Loucy (cell line): ENCODE measurements around the gene GRM2.

Source experiments
- H2AFZ ChIP-seq: fragments of 200-600 bp; sonication (generic); 2 replicates; pipeline ENCODE4 v1.6.0; 2016; ENCODE audit warnings: antibody characterized with exemption, mild to moderate bottlenecking, low read length, moderate library complexity
- H3F3A ChIP-seq: fragments of 200-600 bp; 2 replicates; pipeline ENCODE4 v1.6.0; 2016; ENCODE audit warnings: antibody characterized with exemption, low read depth, mild to moderate bottlenecking
- H3K27me3 ChIP-seq: fragments of 200-600 bp; sonication (generic); 2 replicates; pipeline ENCODE4 v1.6.1; 2014; ENCODE audit warnings: low read length, mild to moderate bottlenecking; ENCODE audit not compliant: insufficient read depth, poor library complexity, severe bottlenecking
- H3K36me3 ChIP-seq: fragments of 200-600 bp; sonication (generic); 2 replicates; pipeline ENCODE4 v1.6.1; 2016; ENCODE audit warnings: low read length; ENCODE audit not compliant: insufficient read depth
- H3K4me1 ChIP-seq: fragments of 200-600 bp; sonication (generic); 2 replicates; pipeline ENCODE4 v1.5.1; 2014; ENCODE audit warnings: low read length, mild to moderate bottlenecking; ENCODE audit not compliant: insufficient read depth, poor library complexity, severe bottlenecking
- H3K4me2 ChIP-seq: fragments of 200-600 bp; sonication (generic); 2 replicates; pipeline ENCODE4 v1.6.0; 2014; ENCODE audit warnings: antibody characterized with exemption, low read length, low read depth, mild to moderate bottlenecking; ENCODE audit not compliant: poor library complexity, severe bottlenecking
- H3K4me3 ChIP-seq: fragments of 200-600 bp; sonication (generic); 2 replicates; pipeline ENCODE4 v1.5.1; 2014; ENCODE audit warnings: low read length, mild to moderate bottlenecking, mixed read lengths; ENCODE audit not compliant: poor library complexity, severe bottlenecking
- H3K79me2 ChIP-seq: fragments of 200-600 bp; sonication (generic); 2 replicates; pipeline ENCODE4 v1.6.1; 2014; ENCODE audit warnings: low read length; ENCODE audit not compliant: insufficient read depth
- H3K9ac ChIP-seq: fragments of 200-600 bp; sonication (generic); 2 replicates; pipeline ENCODE4 v1.6.0; 2014; ENCODE audit warnings: mild to moderate bottlenecking, low read depth, low read length, moderate library complexity; ENCODE audit not compliant: poor library complexity, severe bottlenecking
- H3K9me2 ChIP-seq: fragments of 200-600 bp; sonication (generic); replicated peaks from 2 replicates; pipeline ENCODE4 v1.6.1; 2016; ENCODE audit warnings: low read depth, low read length, mixed read lengths
- H3K9me3 ChIP-seq: fragments of 200-600 bp; sonication (generic); 2 replicates; pipeline ENCODE4 v1.6.1; 2014; ENCODE audit warnings: mild to moderate bottlenecking, antibody characterized with exemption, low read length, low read depth; ENCODE audit not compliant: insufficient read depth
- H4K20me1 ChIP-seq: fragments of 200-600 bp; sonication (generic); 2 replicates; pipeline ENCODE4 v1.6.0; 2014; ENCODE audit warnings: antibody characterized with exemption, low read length, mild to moderate bottlenecking; ENCODE audit not compliant: insufficient read depth, poor library complexity, severe bottlenecking
- EZH2phosphoT487 ChIP-seq: fragments of 200-600 bp; IDR thresholded peaks from 2 replicates; pipeline ENCODE4 v1.6.1; 2018; ENCODE audit warnings: antibody characterized with exemption, mild to moderate bottlenecking, moderate library complexity, borderline replicate concordance
- TF ChIP-seq, protein P1 (sequence below): fragments of 200-600 bp; sonication (generic); conservative IDR thresholded peaks from 2 replicates; pipeline ENCODE4 v1.5.1; 2014; ENCODE audit warnings: mild to moderate bottlenecking, antibody characterized with exemption, low read length

Gene GRM2

DNA sequence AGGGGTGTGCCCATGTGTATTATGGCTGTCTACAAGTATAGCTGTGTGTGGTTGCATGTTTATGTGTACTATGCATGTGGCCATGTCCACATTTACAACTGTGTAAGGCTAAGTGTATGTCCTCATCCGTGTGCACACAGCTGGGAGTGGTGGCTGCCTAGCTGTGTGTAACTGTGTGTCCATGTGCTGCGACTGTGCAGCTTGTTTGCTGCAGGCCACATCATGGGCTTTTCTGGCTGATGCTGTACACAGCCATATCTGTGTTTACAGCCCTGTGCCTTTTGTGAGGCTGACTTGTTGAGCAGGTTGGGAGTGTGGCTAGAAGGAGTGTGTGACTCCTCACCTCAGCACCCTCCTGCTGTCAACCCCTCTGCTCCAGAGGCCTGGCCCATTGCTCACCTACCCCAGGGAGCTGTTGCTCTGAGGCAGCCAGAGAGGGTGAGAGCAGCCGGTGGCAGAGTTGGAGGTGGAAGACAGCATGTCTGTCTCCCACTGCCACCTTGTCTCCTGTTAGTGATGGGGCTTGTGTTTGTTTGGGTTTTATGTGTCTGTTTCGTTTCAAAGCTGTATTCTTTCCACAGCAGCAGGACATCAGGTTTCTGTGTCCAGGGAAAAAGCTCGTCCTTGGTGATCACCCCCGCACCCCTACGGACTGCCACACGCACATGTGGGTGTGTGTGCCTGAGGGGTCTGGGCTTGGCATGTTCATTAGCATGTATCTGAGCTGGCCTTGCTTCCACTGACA is 1.4 kb upstream of the GRM2 start:
- no peak for TF ChIP-seq EZH2phosphoT487
- TF ChIP-seq, protein P1, sequence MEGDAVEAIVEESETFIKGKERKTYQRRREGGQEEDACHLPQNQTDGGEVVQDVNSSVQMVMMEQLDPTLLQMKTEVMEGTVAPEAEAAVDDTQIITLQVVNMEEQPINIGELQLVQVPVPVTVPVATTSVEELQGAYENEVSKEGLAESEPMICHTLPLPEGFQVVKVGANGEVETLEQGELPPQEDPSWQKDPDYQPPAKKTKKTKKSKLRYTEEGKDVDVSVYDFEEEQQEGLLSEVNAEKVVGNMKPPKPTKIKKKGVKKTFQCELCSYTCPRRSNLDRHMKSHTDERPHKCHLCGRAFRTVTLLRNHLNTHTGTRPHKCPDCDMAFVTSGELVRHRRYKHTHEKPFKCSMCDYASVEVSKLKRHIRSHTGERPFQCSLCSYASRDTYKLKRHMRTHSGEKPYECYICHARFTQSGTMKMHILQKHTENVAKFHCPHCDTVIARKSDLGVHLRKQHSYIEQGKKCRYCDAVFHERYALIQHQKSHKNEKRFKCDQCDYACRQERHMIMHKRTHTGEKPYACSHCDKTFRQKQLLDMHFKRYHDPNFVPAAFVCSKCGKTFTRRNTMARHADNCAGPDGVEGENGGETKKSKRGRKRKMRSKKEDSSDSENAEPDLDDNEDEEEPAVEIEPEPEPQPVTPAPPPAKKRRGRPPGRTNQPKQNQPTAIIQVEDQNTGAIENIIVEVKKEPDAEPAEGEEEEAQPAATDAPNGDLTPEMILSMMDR: no peak
- Histone ChIP-seq H3K36me3 (peaks cover 44% of the 10 kb centered on the region; the same call in 1 of the 2 replicates), H2AFZ (no peak overlapping the region), H3F3A (no peaks in the 10 kb centered on the region), H3K27me3 (no peaks in the 10 kb centered on the region), H3K9me3 (no peaks in the 10 kb centered on the region), H4K20me1 (no peaks in the 10 kb centered on the region), H3K4me2 (no peak overlapping the region), H3K4me1 (no peaks in the 10 kb centered on the region), H3K79me2 (no peaks in the 10 kb centered on the region), H3K4me3 (no peak overlapping the region), H3K9me2 (no peaks in the 10 kb centered on the region), H3K9ac (no peak overlapping the region)

DNA sequence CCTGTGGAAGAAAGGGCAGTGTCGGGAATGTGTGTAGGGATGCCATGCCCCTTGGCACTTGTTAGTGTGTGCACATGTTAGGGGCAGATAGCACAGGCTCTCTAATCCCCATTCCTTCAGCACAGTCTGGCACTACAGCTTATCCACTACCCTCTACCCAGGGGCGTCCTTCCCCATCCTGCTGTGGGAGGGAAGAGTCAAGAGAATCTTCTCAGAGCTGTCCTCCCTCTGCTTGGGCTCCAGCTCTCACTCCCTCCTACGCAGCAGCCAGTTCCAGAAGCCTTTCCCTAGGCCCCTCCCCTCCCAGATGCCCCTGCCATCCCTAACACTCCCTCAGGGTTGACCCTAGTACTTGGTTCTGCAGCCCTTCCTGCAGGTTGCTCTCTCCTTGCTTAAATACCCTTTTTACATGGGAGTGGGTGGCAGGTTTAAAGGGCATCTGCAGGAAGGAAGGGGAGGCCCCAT is 815 bp upstream of the GRM2 start:
- no peak overlapping the region for H2AFZ ChIP-seq
- H3K9ac ChIP-seq: no peak overlapping the region
- no peaks in the 10 kb centered on the region for H3K9me3 ChIP-seq
- TF ChIP-seq, protein P1: no peak
- no peak for TF ChIP-seq EZH2phosphoT487
- no peaks in the 10 kb centered on the region for H3K4me1 ChIP-seq
- H3K4me3 ChIP-seq: no peak overlapping the region
- H4K20me1 ChIP-seq: no peaks in the 10 kb centered on the region
- no peaks in the 10 kb centered on the region for H3F3A ChIP-seq
- no peaks in the 10 kb centered on the region for H3K27me3 ChIP-seq
- no peaks in the 10 kb centered on the region for H3K79me2 ChIP-seq
- peaks cover 38% of the 10 kb centered on the region; the same call in 1 of the 2 replicates for H3K36me3 ChIP-seq
- H3K4me2 ChIP-seq: no peak overlapping the region
- no peaks in the 10 kb centered on the region for H3K9me2 ChIP-seq

DNA sequence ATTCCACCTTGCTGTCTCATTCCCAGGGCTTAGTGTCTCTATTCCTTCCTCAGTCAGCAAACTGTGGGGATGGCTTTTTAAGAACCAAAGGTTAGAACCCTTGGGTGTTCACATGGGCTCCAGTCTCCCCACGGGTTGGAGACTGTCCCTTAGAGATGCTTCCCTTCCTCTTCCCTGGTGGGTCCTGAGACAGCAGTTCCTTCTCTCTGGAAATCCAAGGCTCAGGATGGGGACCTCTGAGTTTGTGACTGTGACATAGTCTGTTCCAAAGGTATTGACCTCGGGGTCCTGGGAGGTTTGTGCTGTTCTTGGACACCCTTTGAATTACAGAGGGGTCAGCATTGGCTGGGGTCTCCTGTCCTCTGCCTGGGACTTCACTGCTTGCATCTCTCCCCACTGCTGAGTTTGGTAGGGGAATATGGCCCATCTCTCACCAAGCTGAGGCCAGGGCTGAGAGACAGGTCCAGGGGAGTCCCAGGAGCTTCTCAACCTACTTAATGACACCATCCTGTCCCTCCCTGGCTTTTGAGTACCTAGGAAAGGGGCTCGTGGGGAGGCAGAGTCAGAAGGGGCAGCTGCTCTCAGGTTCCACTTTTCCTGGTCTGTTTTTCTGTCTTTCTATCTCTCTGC is 1.5 kb downstream of the GRM2 start:
- H3K79me2 ChIP-seq: no peaks in the 10 kb centered on the region
- no peak overlapping the region for H3K9ac ChIP-seq
- peaks cover 19% of the 10 kb centered on the region; the same call in 1 of the 2 replicates for H3K36me3 ChIP-seq
- no peak overlapping the region for H2AFZ ChIP-seq
- TF ChIP-seq, protein P1: no peak
- no peak for TF ChIP-seq EZH2phosphoT487
- H3K27me3 ChIP-seq: no peaks in the 10 kb centered on the region
- H4K20me1 ChIP-seq: no peaks in the 10 kb centered on the region
- H3K9me3 ChIP-seq: no peaks in the 10 kb centered on the region
- H3K4me1 ChIP-seq: no peaks in the 10 kb centered on the region
- no peaks in the 10 kb centered on the region for H3K9me2 ChIP-seq
- no peak overlapping the region for H3K4me3 ChIP-seq
- H3K4me2 ChIP-seq: no peak overlapping the region
- no peaks in the 10 kb centered on the region for H3F3A ChIP-seq
